T-cell (primary cell): ENCODE measurements around the gene RANGRF. TPM values are rescaled to one million over a fixed set of nuclear protein-coding genes. Genes with fewer than 3 reads are reported as not detected.

ENCODE experiments used
- ATAC-seq, 4 experiments: fragments of 200-7000 bp in 3 of 4; fragments of 150-1000 bp in 1 of 4; cut with Tn5 transposase; replicated peaks in 1 of 4; 1 replicate in 3 of 4; 2 replicates in 1 of 4; pipeline ENCODE4 v1.10.0; 2021; ENCODE audit warnings: moderate library complexity in 3 of 4, mild to moderate bottlenecking in 2 of 4, moderate number of reproducible peaks in 1 of 4
- CTCF ChIA-PET, 2 donors: fragments of 300-600 bp; sonication (Branson Sonifier 250); formaldehyde crosslinking; loops; one replicate each; lab custom pipeline; 2022; ENCODE audit warnings: antibody characterized with exemption in 2 of 2; lab: Charles Lee
- POLR2A ChIA-PET, 2 donors: fragments of 300-600 bp; sonication (Branson Sonifier 250); formaldehyde crosslinking; loops; one replicate each; lab custom pipeline; 2022; ENCODE audit warnings: antibody characterized with exemption in 2 of 2; lab: Charles Lee
- DNase-seq, 35 experiments: peaks; one replicate each; pipeline versions ENCODE4 v3.0.0 to v3.0.0-alpha.2; 2013 to 2023
- H3K27ac ChIP-seq: one replicate; pipeline ENCODE4 v1.5.1; 2013; ENCODE audit warnings: low read length
- H3K27me3 ChIP-seq, 2 experiments: replicated peaks in 1 of 2; 1 replicate in 1 of 2; 2 replicates in 1 of 2; pipeline versions ENCODE4 v1.6.1 to v1.7.0; 2013; ENCODE audit warnings: low read length in 1 of 2, mixed read lengths in 1 of 2; ENCODE audit not compliant: control insufficient read depth in 2 of 2, insufficient read depth in 2 of 2; ENCODE audit errors: extremely low read depth in 1 of 2
- H3K36me3 ChIP-seq, 2 donors: 1 replicate in 1 of 2; 2 replicates in 1 of 2; pipeline versions ENCODE4 v1.6.1 to v1.7.0; 2013; ENCODE audit warnings: low read length in 1 of 2; ENCODE audit not compliant: control insufficient read depth in 2 of 2, insufficient read depth in 1 of 2; ENCODE audit errors: extremely low read depth in 1 of 2
- H3K4me1 ChIP-seq, 2 experiments: 1 replicate in 1 of 2; 2 replicates in 1 of 2; pipeline versions ENCODE4 v1.6.1 to v1.7.0; 2013; ENCODE audit warnings: low read length in 2 of 2, mixed read lengths in 1 of 2; ENCODE audit not compliant: insufficient read depth in 2 of 2, control insufficient read depth in 1 of 2; ENCODE audit errors: extremely low read depth in 1 of 2
- H3K4me3 ChIP-seq, 2 donors: 1 replicate in 1 of 2; 2 replicates in 1 of 2; pipeline versions ENCODE4 v1.5.1 to v1.7.0; 2013; ENCODE audit warnings: mild to moderate bottlenecking in 2 of 2, low read length in 1 of 2, moderate library complexity in 1 of 2; ENCODE audit not compliant: control insufficient read depth in 1 of 2; ENCODE audit errors: extremely low read depth in 1 of 2
- H3K9me3 ChIP-seq: 2 replicates; pipeline ENCODE4 v1.7.0; 2013
- H3K27ac Mint-ChIP-seq, 2 donors: one replicate each; pipeline ENCODE4 v1.8.0; 2020 to 2021; ENCODE audit warnings: mild to moderate bottlenecking in 2 of 2, mixed read lengths in 2 of 2
- H3K27me3 Mint-ChIP-seq, 2 donors: one replicate each; pipeline ENCODE4 v1.8.0; 2021 to 2022; ENCODE audit warnings: mixed read lengths in 2 of 2
- H3K36me3 Mint-ChIP-seq: one replicate; pipeline ENCODE4 v1.8.0; 2021; ENCODE audit warnings: mixed read lengths
- H3K4me1 Mint-ChIP-seq, 3 donors: one replicate each; pipeline ENCODE4 v1.8.0; 2020 to 2022; ENCODE audit warnings: mixed read lengths in 3 of 3, mild to moderate bottlenecking in 1 of 3
- H3K4me3 Mint-ChIP-seq, 3 donors: one replicate each; pipeline ENCODE4 v1.8.0; 2020 to 2022; ENCODE audit warnings: mild to moderate bottlenecking in 3 of 3, mixed read lengths in 3 of 3, moderate library complexity in 3 of 3
- H3K9me3 Mint-ChIP-seq, 3 donors: one replicate each; pipeline ENCODE4 v1.8.0; 2020 to 2022; ENCODE audit warnings: mixed read lengths in 3 of 3
- WGBS: methylation state at CpG from one replicate; pipeline ENCODE4 v1.1.5; 2013; ENCODE audit warnings: missing lambda C conversion rate; ENCODE audit not compliant: insufficient coverage; 5-methylcytosine and 5-hydroxymethylcytosine counted together
- total RNA-seq, 35 experiments: library from RNA in 6 of 35; stranded (reverse) in 6 of 35; fragments of 120-200 nt in 1 of 35; gene quantifications; one replicate each; pipeline versions ENCODE4 v1.2.1 to v1.2.4 and lab custom pipeline; 2013 to 2026

Gene RANGRF
- total RNA-seq, 5 donors from 2014 or later (not counting 1 experiment from before 2014, with no cell fraction given): 29.0 to 41.8 (median 40.9) TPM

- no peaks in the 10 kb centered on the region for H3K36me3 ChIP-seq
- DNase-seq (no peak), ATAC-seq (no peak)
- Mint-ChIP-seq H3K4me1 (peaks cover 0 to under 1% (median 0%) of the 10 kb centered on the region in 3 donors), H3K36me3 (no peaks in the 10 kb centered on the region), H3K27ac (no peak overlapping the region), H3K9me3 (no peaks in the 10 kb centered on the region), H3K27me3 (peaks cover 5 to 29% of the 10 kb centered on the region in 2 donors), H3K4me3 (no peak overlapping the region)
- WGBS: 66% methylated on average over 24 of the region's 29 CpGs
- POLR2A ChIA-PET: interaction anchor here in 1 of 2 donors (0.5 kb wide), 1 partner anchor 120 kb away, joined by 3 read pairs; no protein-coding TSS in a partner anchor
- H3K4me3 ChIP-seq: no peak overlapping the region
- peaks cover 0 to 6% of the 10 kb centered on the region in 2 experiments for H3K4me1 ChIP-seq
- H3K27me3 ChIP-seq: peaks cover 0 to 67% of the 10 kb centered on the region in 2 experiments
- no peak overlapping the region for H3K27ac ChIP-seq
- CTCF ChIA-PET: interaction anchor here in 1 of 2 donors (0.6 kb wide), 1 partner anchor 1622 kb away, joined by 4 read pairs; no protein-coding TSS in a partner anchor
- H3K9me3 ChIP-seq: no peaks in the 10 kb centered on the region
Observed at GRCh38 chr17:8314797-8315763, 26.6 kb downstream of the RANGRF start.

DNA sequence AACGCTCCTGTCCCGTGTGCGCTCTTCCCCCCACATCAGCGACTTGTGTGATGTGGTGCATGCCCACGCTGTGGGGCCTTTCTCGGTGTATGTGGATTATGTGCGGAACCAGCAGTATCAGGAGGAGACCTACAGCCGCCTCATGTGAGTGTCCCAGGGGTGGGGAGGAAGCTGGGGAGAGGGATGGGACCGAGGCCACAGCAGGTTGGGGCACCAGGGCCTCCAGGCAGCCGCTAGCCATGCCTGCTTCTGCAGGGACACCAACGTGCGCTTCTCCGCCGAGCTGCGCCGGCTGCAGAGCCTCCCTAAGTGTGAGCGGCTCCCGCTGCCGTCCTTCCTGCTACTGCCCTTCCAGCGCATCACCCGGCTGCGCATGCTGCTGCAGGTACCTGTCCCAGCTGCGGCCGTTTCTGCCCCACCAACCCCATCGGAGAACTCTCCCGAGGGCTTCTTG, 27.3 kb downstream of the RANGRF start:
- Histone ChIP-seq H3K27me3 (peaks cover 0 to 67% of the 10 kb centered on the region in 2 experiments), H3K4me1 (no peaks in the 10 kb centered on the region), H3K27ac (no peak overlapping the region), H3K4me3 (no peak overlapping the region), H3K36me3 (no peaks in the 10 kb centered on the region), H3K9me3 (no peaks in the 10 kb centered on the region)
- H3K9me3 Mint-ChIP-seq: no peaks in the 10 kb centered on the region
- ChIA-PET CTCF (no interaction called here), POLR2A (no interaction called here)
- no peaks in the 10 kb centered on the region for H3K36me3 Mint-ChIP-seq
- H3K27ac Mint-ChIP-seq: no peak overlapping the region
- 88% methylated on average over 21 of the region's 26 CpGs for WGBS
- H3K27me3 Mint-ChIP-seq: peaks cover 5 to 32% of the 10 kb centered on the region in 2 donors
- DNase-seq (no peak), ATAC-seq (no peak)
- no peaks in the 10 kb centered on the region for H3K4me1 Mint-ChIP-seq
- no peak overlapping the region for H3K4me3 Mint-ChIP-seq

DNA sequence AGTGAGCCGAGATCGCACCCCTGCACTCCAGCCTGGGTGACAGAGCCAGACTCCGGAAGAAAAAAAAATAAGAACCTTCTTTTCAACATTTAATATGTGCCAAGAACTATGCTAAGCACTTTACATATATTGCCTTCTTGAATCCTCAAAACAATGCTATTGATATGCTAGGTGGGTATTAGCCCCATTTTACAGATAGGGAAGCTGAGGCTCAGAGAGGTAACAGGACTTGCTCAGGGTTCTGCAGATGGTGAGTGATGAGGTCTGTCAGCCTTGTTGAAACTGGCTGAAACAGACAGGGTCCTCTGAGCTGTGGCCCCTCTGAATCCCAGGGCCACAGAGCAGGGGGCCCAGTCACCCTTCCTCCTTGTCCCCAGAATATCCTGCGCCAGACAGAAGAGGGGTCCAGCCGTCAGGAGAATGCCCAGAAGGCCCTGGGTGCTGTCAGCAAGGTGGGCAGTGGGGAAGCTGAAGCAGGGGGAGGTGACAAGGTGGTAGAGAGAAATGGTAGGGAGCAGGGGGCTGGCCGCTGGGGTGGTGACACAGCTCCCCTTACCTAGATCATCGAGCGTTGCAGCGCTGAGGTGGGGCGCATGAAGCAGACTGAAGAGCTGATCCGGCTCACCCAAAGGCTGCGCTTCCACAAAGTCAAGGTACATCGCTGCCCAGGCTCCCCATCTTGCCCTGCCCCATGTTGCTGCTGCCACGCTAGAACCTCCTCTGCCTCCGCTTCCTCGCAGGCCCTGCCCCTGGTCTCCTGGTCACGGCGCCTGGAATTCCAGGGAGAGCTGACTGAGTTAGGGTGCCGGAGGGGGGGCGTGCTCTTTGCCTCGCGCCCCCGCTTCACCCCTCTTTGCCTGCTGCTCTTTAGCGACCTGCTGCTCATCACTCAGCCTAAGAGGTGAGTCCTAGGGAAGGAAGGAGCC, 29.8 kb downstream of the RANGRF start:
- DNase-seq (no peak), ATAC-seq (no peak)
- peaks cover 5 to 26% of the 10 kb centered on the region in 2 donors for H3K27me3 Mint-ChIP-seq
- WGBS: 90% methylated on average over 16 of the region's 24 CpGs
- no peaks in the 10 kb centered on the region for H3K4me1 Mint-ChIP-seq
- Histone ChIP-seq H3K27me3 (peaks cover 0 to 54% of the 10 kb centered on the region in 2 experiments), H3K36me3 (no peaks in the 10 kb centered on the region), H3K9me3 (no peaks in the 10 kb centered on the region), H3K4me1 (no peaks in the 10 kb centered on the region), H3K27ac (no peak overlapping the region), H3K4me3 (no peak overlapping the region)
- ChIA-PET POLR2A (no interaction called here), CTCF (interaction anchor here in 1 of 2 donors (0.5 to 0.6 kb wide), 2 partner anchors 711 to 1703 kb away, joined by 3 read pairs; no protein-coding TSS in a partner anchor)
- no peak overlapping the region for H3K4me3 Mint-ChIP-seq
- no peaks in the 10 kb centered on the region for H3K36me3 Mint-ChIP-seq
- no peak overlapping the region for H3K27ac Mint-ChIP-seq
- no peaks in the 10 kb centered on the region for H3K9me3 Mint-ChIP-seq

GRCh38 chr17:8320262-8320661, 31.8 kb downstream of the RANGRF start:
- Histone ChIP-seq H3K9me3 (no peaks in the 10 kb centered on the region), H3K36me3 (no peaks in the 10 kb centered on the region), H3K27ac (no peak overlapping the region), H3K4me1 (no peaks in the 10 kb centered on the region), H3K4me3 (no peak overlapping the region), H3K27me3 (peaks cover 0 to 48% of the 10 kb centered on the region in 2 experiments)
- DNase-seq (no peak), ATAC-seq (no peak)
- H3K27ac Mint-ChIP-seq: no peak overlapping the region
- WGBS: 72% methylated on average over 3 of the region's 4 CpGs
- H3K36me3 Mint-ChIP-seq: no peaks in the 10 kb centered on the region
- no peaks in the 10 kb centered on the region for H3K9me3 Mint-ChIP-seq
- H3K4me3 Mint-ChIP-seq: no peak overlapping the region
- H3K4me1 Mint-ChIP-seq: peaks cover 0 to 10% (median 3%) of the 10 kb centered on the region in 3 donors
- CTCF ChIA-PET: no interaction called here
- POLR2A ChIA-PET: no interaction called here
- H3K27me3 Mint-ChIP-seq: peaks cover 10 to 31% of the 10 kb centered on the region in 2 donors

GRCh38 chr17:8320990-8321389, 32.5 kb downstream of the RANGRF start:
- POLR2A ChIA-PET: no interaction called here
- Histone ChIP-seq H3K27ac (no peak overlapping the region), H3K4me3 (no peak overlapping the region), H3K9me3 (no peaks in the 10 kb centered on the region), H3K4me1 (no peaks in the 10 kb centered on the region), H3K36me3 (no peaks in the 10 kb centered on the region), H3K27me3 (peaks cover 2 to 46% of the 10 kb centered on the region in 2 experiments)
- Mint-ChIP-seq H3K27ac (no peak overlapping the region), H3K4me1 (peaks cover 2 to 17% (median 8%) of the 10 kb centered on the region in 3 donors), H3K27me3 (peaks cover 15 to 33% of the 10 kb centered on the region in 2 donors), H3K9me3 (no peaks in the 10 kb centered on the region), H3K4me3 (no peak overlapping the region), H3K36me3 (no peaks in the 10 kb centered on the region)
- DNase-seq: no peak
- CTCF ChIA-PET: no interaction called here
- ATAC-seq: no peak
- WGBS: 70% methylated on average over 5 of the region's 6 CpGs

- Mint-ChIP-seq H3K36me3 (no peaks in the 10 kb centered on the region), H3K4me3 (no peak overlapping the region), H3K27ac (no peak overlapping the region), H3K4me1 (peaks cover 11 to 25% (median 17%) of the 10 kb centered on the region in 3 donors), H3K27me3 (peaks cover 23 to 37% of the 10 kb centered on the region in 2 donors), H3K9me3 (no peaks in the 10 kb centered on the region)
- Histone ChIP-seq H3K4me1 (peaks cover 7 to 11% of the 10 kb centered on the region in 2 experiments), H3K9me3 (no peaks in the 10 kb centered on the region), H3K27me3 (peaks cover 2 to 50% of the 10 kb centered on the region in 2 experiments), H3K4me3 (no peak overlapping the region), H3K36me3 (no peaks in the 10 kb centered on the region), H3K27ac (no peak overlapping the region)
- CTCF ChIA-PET: no interaction called here
- POLR2A ChIA-PET: no interaction called here
- ATAC-seq (no peak), DNase-seq (no peak)
- WGBS: 83% methylated on average over 7 of the region's 8 CpGs
Observed at GRCh38 chr17:8322061-8322460, 33.6 kb downstream of the RANGRF start.
